Astrocyte of the cerebellum (primary cell): ENCODE data around the gene TIAM1.

Experiments
- DNase-seq: peaks from one replicate; pipeline ENCODE4 v3.0.0-alpha.2; 2011; ENCODE audit warnings: low read depth
- H3K4me3 ChIP-seq: 2 replicates; pipeline ENCODE4 v1.5.1; 2011; ENCODE audit warnings: mild to moderate bottlenecking, low read depth, low read length, moderate library complexity
- CTCF ChIP-seq: IDR thresholded peaks from 2 replicates; pipeline ENCODE4 v1.5.1; 2012; ENCODE audit warnings: low read length, low read depth, moderate library complexity, mild to moderate bottlenecking; ENCODE audit errors: missing control alignments
- in situ Hi-C: cut with HindIII; loops from 2 replicates; pipeline ENCODE4 v1.10.0; 2017; ENCODE audit warnings: low sequenced_read_pairs

Gene TIAM1

GRCh38 chr21:31330144-31330483 lies 13.9 kb downstream of the TIAM1 start:
- no peak for TF ChIP-seq CTCF
- no peak overlapping the region for H3K4me3 ChIP-seq
- no peak for DNase-seq
- in situ Hi-C loops: no loop called here

- DNase-seq: no peak
- H3K4me3 ChIP-seq: no peak overlapping the region
- no peak for TF ChIP-seq CTCF
- in situ Hi-C loops: no loop called here
Observed at GRCh38 chr21:31329456-31330143, 14.5 kb downstream of the TIAM1 start.

GRCh38 chr21:31326522-31327242 lies 17.4 kb downstream of the TIAM1 start:
- no peak overlapping the region for H3K4me3 ChIP-seq
- in situ Hi-C loops: no loop called here
- DNase-seq: no peak
- no peak for TF ChIP-seq CTCF

- H3K4me3 ChIP-seq: no peak overlapping the region
- TF ChIP-seq CTCF: no peak
- in situ Hi-C loops: no loop called here
- DNase-seq: no peak
Observed at GRCh38 chr21:31318971-31319370, 25.1 kb downstream of the TIAM1 start.

- H3K4me3 ChIP-seq: no peak overlapping the region
- in situ Hi-C loops: no loop called here
- TF ChIP-seq CTCF: no peak
- no peak for DNase-seq
Observed at GRCh38 chr21:31317688-31318087, 26.4 kb downstream of the TIAM1 start.

- in situ Hi-C loops: no loop called here
- TF ChIP-seq CTCF: no peak
Observed at GRCh38 chr21:31316488-31317169, 27.4 kb downstream of the TIAM1 start.

More at GRCh38 chr21:31316488-31317169, 27.4 kb downstream of the TIAM1 start:
- no peak overlapping the region for H3K4me3 ChIP-seq
- DNase-seq: no peak
